Right ventricle myocardium superior (tissue), 1 donor: ENCODE data around the gene JPH4. TPM values are rescaled to one million over a fixed set of nuclear protein-coding genes. Genes with fewer than 3 reads are reported as not detected.

ENCODE experiments used
- ATAC-seq: fragments of 200-7000 bp; cut with Tn5 transposase; one replicate; pipeline ENCODE4 v1.9.1; 2020; ENCODE audit warnings: mild to moderate bottlenecking; ENCODE audit not compliant: poor library complexity
- DNase-seq: peaks from one replicate; pipeline ENCODE4 v3.0.0-alpha.2; 2020
- intact Hi-C: fragments of 100-400 bp; cut with DNase I; formaldehyde crosslinking; loops from one replicate; pipeline ENCODE4 v1.11.2; 2022
- total RNA-seq: library from RNA; stranded (reverse); fragmentation: NEBNext Ultra II Directional; extraction: Animal tissue kit (Norgen Biotek cat#: 25700); gene quantifications from one replicate; pipeline ENCODE4 v1.2.1, GENCODE V29; 2021
- donor health status: DM: no; HTN: yes; CAD: no; lungs with severe emphysema.

The JPH4 gene
- total RNA-seq, 1 donor from 2014 or later, result 0.13 TPM

- ATAC-seq (no peak), DNase-seq (no peak)
Measured at GRCh38 chr14:23523229-23524016, 55.2 kb downstream of the JPH4 start.

GRCh38 chr14:23522643-23523198 lies 55.9 kb downstream of the JPH4 start:
- intact Hi-C loops, result no loop called here
- ATAC-seq, result no peak
- DNase-seq, result no peak

More at GRCh38 chr14:23523229-23524016, 55.2 kb downstream of the JPH4 start:
- intact Hi-C loops, result no loop called here

GRCh38 chr14:23521785-23522640 lies 56.6 kb downstream of the JPH4 start:
- ATAC-seq (no peak), DNase-seq (no peak)
- intact Hi-C loops, result no loop called here

GRCh38 chr14:23520899-23521533 lies 57.6 kb downstream of the JPH4 start:
- DNase-seq (no peak), ATAC-seq (no peak)
- intact Hi-C loops, result no loop called here

GRCh38 chr14:23518709-23519108 lies 59.9 kb downstream of the JPH4 start:
- ATAC-seq, result no peak
- no peak for DNase-seq
- intact Hi-C loops, result no loop called here

Other genes with a start within 250 kb of the JPH4 start
- gene SLC22A17, start 225.9 kb downstream of the JPH4 start, total RNA-seq, result 10.3 TPM
- 3.2 TPM for gene EFS, start 213.6 kb downstream of the JPH4 start, total RNA-seq
- not detected for gene IL25, start 206.0 kb downstream of the JPH4 start, total RNA-seq
- gene CMTM5, start 201.7 kb downstream of the JPH4 start, total RNA-seq, result 0.27 TPM
- 4,934 TPM for gene MYH6, start 170.5 kb downstream of the JPH4 start, total RNA-seq
- 11,793 TPM for gene MYH7, start 143.1 kb downstream of the JPH4 start, total RNA-seq
- 17.0 TPM for gene NGDN, start 109.1 kb downstream of the JPH4 start, total RNA-seq
- gene ZFHX2, start 27.0 kb downstream of the JPH4 start, total RNA-seq, result 0.97 TPM
- 15.4 TPM for gene THTPA, start 22.5 kb downstream of the JPH4 start, total RNA-seq
- 10.7 TPM for gene AP1G2, start 11.0 kb downstream of the JPH4 start, total RNA-seq
- gene DHRS2, start 57.6 kb upstream of the JPH4 start, total RNA-seq, result not detected